HG02870 (cell line): Measurements from ENCODE around the gene TRMT10C.
"Not testable (repeated sequence)": the region's sequence is repeated elsewhere in the genome, so short reads cannot be mapped to it uniquely, and the experiment has no call there.

Experiments
- ATAC-seq: cut with Tn5 transposase; IDR thresholded peaks from one replicate; pipeline ENCODE4 v1.9.1; 2021; ENCODE audit warnings: mild to moderate bottlenecking, moderate library complexity; ENCODE audit not compliant: unreplicated experiment

The TRMT10C gene

GRCh38 chr3:101548527-101549105, 13.1 kb upstream of the TRMT10C start:
- no peak for ATAC-seq

- ATAC-seq, result no peak
These were observed 12.2 kb upstream of the TRMT10C start for GRCh38 chr3:101549473-101549872.

- ATAC-seq, result not testable (repeated sequence)
These were observed 10.1 kb upstream of the TRMT10C start for GRCh38 chr3:101551359-101552081.

- ATAC-seq, result not testable (repeated sequence)
These were observed 8.3 kb upstream of the TRMT10C start for GRCh38 chr3:101553381-101553780.

GRCh38 chr3:101556064-101556463, 5.6 kb upstream of the TRMT10C start:
- ATAC-seq, result no peak

GRCh38 chr3:101567528-101568317, 6.1 kb downstream of the TRMT10C start:
- ATAC-seq, result no peak

GRCh38 chr3:101571028-101571895, 9.6 kb downstream of the TRMT10C start:
- ATAC-seq, result no peak

GRCh38 chr3:101573449-101574387, 12.1 kb downstream of the TRMT10C start, which contains the start of gene PCNP:
PCNP (plus strand) TSS chr3:101574180; CDS start chr3:101574216, 36 bp downstream.
- peak; percentile 81 for ATAC-seq

GRCh38 chr3:101574388-101575112, 12.9 kb downstream of the TRMT10C start:
- ATAC-seq, result peak; percentile 35

GRCh38 chr3:101577286-101577685, 15.6 kb downstream of the TRMT10C start:
- ATAC-seq, result no peak

- ATAC-seq, result no peak
These were observed 26.9 kb downstream of the TRMT10C start for GRCh38 chr3:101588616-101589015.

- ATAC-seq, result no peak
These were observed 29.4 kb downstream of the TRMT10C start for GRCh38 chr3:101591071-101591470.

GRCh38 chr3:101602731-101603130, 41.1 kb downstream of the TRMT10C start:
- ATAC-seq, result no peak

GRCh38 chr3:101603184-101603583, 41.5 kb downstream of the TRMT10C start:
- ATAC-seq, result no peak

GRCh38 chr3:101605398-101605797, 43.7 kb downstream of the TRMT10C start:
- ATAC-seq, result not testable (repeated sequence)

GRCh38 chr3:101611023-101611422, 49.4 kb downstream of the TRMT10C start:
- no peak for ATAC-seq

- ATAC-seq, result not testable (repeated sequence)
These were observed 51.3 kb downstream of the TRMT10C start for GRCh38 chr3:101613014-101613413.

GRCh38 chr3:101615525-101615924, 53.9 kb downstream of the TRMT10C start:
- no peak for ATAC-seq
